ENCODE data around the gene TBATA.

- TF ChIP-seq GATA3 (IDR thresholded peaks at IDR 0.05; ENCODE audit: low read depth, low read length) (no peak), GATA2 (IDR thresholded peaks at IDR 0.05; ENCODE audit: low read depth, low read length) (no peak)
Measured at GRCh38 chr10:70801854-70802253, 16.7 kb upstream of the TBATA start.

Measured in SH-SY5Y (cell line).